Measurements from ENCODE around the gene EOLA1.
"Not testable (repeated sequence)": the region's sequence is repeated elsewhere in the genome, so short reads cannot be mapped to it uniquely, and the experiment has no call there.

EOLA1 gene

DNA sequence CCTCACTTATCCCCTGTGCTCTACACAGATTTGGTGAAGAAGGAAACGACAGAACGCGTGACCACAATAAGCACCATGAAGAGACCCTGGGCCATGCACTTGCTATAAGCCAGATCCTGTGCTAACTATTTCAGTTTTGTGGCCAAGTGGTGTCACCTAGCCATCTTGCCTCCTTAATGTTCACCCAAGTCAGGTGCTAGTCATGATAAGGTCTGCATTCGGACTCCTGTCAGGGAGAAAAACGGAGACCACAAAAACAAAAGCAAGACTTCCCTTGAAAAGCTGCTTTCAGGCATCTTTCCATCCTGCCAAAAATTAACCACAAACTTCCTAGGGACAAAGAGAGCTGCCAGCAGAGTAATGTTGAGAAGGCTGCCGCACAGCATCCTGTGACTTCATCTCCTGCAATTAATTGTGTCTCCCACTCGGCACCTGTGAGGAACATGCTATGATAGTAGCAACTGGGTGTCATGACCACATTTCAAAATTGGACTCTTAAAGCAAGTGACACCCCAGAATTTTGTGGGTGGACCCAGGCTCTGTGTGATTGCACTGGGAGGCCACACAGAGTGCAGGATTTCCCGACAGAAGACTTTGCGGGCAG is 26.9 kb upstream of the EOLA1 start:
- no peak for DNase-seq (ENCODE audit: low spot score)

DNA sequence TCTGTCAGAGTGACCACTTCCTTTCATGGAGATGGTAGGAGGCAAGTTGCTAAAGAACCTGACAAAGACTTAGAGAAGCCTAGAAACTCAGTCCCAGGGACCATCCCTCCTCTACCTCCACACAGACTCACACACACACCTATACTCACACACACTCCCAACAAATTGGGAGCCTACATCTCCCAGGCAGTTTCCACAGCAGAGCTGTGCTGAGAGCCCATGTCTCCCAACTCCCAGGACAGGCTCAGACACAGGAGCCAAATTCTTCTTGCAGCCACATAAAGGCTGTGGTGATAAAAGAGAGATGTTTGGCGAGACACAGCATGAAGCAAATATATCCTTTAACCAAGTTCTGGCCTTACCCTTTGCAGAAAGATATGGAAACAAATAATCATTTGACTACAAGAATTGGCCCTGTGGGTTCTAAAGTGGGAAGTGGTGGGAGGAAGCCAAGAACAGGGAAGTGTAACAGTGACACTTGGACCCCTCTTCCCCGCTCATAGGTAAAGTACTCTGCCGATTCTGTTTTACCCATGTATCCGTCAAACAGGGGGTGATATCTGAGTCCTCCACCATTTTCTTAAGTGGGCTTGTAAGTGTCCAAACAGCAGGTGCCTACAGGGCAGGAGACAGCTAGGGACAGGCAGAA is 24.7 kb upstream of the EOLA1 start:
- DNase-seq (ENCODE audit: low spot score) = no peak

DNA sequence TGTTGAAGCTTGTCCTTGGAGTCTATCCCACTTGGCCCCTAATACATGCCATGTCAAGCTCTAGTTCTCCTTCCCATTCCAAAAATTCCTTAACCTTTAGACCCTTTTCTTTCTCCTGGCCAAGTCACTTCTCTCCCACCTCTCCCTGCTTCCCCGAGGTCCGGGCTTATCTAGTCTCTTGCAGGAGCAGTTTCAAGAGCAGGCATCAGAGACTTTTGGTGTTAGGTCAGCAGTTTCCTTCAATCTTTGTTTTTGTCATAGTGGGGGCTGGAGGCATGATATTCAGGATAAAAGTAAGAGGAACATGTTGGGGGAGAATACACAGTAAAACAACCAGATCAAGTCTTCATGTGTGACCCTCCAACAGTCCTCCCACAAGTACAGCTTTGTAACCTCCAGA is 24.2 kb upstream of the EOLA1 start:
- DNase-seq (ENCODE audit: low spot score) = no peak

DNA sequence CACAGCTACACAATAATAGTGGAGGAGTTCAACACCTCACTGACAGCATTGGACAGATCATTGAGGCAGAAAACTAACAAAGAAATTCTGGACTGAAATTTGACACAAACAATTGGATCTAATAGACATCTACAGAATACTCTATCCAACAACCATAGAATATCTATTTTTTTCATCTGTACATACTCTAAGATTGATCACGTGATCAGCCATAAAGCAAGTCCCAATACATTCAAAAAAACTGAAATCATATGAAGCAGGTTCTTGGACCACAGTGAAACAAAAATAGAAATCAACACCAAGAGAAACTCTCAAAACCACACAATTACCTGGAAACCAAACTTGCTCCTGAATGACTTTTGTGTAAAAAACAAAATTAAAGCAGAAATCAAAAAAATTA is 23.5 kb upstream of the EOLA1 start:
- no peak for DNase-seq (ENCODE audit: low spot score)

DNA sequence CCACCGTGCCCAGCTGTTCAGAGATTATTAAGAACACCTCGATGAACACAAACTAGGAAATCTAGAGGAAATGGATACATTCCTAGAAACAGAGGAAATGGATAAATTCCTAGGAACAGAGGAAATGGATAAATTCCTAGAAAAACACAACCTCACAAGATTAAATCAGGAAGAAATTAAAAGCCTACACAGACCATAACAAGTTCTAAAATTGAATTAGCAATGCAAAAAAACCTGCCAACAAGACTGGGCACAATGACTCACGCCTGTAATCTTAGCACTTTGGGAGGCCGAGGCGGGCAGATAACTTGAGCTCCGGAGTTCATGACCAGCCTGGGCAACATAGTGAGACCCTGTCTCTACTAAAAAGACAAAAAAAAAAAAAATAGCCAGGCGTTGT is 22.6 kb upstream of the EOLA1 start:
- no peak for DNase-seq (ENCODE audit: low spot score)

DNA sequence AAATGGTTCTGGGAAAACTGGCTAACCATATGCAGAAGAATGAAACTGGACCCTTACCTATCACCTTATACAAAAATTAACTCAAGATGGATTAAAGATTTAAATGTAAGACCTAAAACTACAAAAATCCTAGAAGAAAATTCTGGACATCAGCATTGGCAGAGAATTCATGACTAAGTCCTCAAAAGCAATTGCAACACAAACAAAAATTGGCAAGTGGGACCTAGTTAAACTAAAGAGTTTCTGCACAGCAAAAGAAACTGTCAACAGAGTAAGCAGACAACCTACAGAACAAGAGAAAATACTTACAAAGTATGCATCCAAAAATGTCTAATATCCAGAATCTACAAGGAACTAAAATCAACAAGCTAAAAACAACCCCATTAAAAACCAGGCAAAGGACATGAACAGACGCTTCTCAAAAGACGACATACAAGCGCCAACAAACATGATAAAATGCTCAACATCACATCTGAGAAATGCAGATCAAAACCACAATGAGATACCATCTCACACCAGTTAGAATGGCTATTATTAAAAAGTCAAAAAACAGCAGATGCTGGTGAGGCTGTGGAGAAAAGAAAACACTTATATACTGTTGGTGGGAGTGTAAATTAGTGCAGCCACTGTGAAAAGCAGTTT is 20.1 kb upstream of the EOLA1 start:
- not testable (repeated sequence) for DNase-seq (ENCODE audit: low spot score)

DNA sequence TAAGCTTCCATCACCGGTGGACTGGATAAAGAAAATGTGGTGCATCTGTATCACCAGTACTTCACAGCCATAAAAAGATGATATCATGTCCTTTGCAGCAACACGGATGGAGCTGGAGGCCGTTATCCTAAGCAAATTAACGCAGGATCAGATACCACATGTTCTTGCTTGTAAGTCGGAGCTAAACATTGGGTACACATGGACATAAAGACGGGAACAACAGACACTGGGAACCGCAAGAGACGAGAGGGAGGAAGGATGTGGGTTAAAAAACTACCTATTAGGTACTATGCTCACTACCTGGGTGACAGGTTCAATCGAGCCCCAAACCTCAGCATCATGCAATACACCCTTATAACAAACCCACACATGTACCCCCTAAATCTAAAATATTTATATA is 19.4 kb upstream of the EOLA1 start:
- DNase-seq (ENCODE audit: low spot score) = no peak

DNA sequence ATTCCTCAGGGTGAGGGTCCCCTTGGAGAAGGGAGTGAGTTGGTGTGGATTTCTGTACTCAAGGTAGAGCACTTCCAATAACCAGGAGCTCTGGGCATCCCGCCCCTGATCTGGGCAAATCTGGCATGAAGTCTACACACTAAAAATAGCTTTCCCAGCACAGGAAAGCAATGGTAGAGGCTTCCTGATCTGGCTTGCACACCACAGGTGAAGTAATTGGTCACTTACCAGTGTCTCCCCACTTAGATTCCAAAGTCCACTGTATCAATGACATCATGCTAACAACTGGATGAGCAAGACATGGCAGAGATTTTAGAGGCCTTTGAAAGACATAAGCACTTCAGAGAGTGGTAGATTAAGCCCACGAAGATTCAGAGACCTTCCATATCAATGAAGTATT is 17.9 kb upstream of the EOLA1 start:
- DNase-seq (ENCODE audit: low spot score) = no peak

DNA sequence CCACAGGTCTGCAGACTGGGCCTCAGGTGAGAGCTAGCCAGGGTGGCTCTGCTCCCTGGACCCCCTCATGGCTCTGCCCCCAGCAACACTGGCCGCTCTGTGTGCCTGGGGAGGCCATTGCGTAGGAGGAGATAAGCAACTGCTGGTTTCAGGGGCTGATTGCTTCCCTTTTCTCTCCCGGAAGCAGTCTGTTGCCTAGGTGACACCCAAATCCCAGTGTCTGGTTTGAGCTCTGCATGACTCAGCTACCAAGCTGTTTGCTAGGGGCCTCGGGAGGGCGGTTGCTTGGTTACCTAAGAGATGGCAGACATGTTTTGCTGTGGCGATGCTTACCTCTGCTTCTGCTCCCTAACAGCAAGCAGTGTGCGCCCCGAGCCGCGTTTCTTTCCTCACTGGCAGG is 15.4 kb upstream of the EOLA1 start:
- peak; percentile 85 for DNase-seq (ENCODE audit: low spot score)

DNA sequence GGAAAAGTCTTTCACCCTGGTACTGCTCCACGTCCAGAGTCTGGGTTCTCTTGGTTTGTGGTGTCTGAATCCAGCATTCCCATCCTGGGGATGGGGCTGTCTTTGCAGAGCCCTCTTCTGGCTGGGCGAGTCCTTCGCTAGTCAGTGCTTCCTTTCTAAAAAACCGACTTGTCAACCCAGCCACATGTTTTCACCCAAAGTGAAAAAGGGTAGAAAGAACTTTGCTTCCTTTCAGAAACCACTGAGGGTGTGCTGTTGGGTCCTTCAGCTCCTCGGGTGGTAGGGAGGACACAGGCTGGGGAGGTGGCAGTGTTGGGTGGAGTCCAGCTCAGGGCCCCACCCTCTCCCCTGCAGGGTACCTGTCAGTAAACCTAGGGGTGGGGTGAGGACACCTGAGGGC is 14.9 kb upstream of the EOLA1 start:
- DNase-seq (ENCODE audit: low spot score) = peak; percentile 73

DNA sequence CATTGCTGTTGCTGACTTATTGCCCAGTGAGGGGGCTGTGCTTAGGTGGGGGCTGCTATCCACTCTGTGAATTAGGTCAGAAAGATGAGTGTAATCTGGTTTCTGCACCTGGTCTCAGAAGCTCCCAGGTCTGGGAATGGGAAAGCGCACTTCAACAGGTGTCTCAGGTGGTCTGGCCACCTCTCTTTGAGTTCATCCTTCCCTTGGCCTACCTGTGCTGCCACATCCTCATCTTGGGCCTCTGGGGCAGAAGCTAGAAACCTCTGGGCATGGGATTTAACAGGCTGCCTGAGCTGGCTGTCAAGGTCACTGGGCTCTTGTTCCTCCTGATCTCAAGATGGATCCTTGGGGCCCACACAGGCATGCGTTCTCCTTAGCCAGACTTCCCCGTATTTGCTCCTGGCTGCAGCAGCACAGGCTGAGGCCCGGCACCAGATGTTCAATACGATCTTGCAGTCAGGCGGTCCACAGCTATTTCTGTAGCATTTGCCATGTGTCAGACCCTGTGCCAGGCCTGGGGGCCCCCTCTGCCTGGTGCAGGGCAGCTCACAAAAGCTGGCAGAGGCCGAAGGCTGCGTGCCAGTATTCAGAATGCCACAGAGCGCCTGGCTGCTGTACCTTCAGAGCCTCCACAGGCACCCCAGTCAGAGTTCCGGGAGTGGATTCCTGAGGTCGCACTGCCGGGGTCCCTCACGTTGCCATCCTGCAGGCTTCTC is 14.3 kb upstream of the EOLA1 start:
- DNase-seq (ENCODE audit: low spot score) = not testable (repeated sequence)

DNA sequence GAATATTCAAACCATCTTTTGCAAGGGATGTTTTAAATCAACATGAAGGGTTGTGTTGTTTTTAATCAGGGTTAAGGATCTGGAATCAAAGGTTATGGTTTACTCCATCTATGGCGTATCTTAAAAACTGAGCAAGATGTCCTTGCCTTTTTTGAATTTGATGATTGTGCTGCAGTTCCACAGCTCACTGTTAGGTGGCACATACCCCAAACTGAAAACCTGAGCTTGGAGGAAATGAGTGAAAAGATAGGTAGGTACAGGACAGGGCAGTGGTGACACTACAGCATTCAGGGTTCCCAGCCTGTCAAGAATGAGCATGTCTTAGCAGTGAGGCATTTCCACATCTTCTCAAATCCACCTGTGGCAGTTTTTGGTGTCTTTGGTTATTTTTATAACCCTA is 13.1 kb upstream of the EOLA1 start:
- DNase-seq (ENCODE audit: low spot score) = peak; percentile 68

DNA sequence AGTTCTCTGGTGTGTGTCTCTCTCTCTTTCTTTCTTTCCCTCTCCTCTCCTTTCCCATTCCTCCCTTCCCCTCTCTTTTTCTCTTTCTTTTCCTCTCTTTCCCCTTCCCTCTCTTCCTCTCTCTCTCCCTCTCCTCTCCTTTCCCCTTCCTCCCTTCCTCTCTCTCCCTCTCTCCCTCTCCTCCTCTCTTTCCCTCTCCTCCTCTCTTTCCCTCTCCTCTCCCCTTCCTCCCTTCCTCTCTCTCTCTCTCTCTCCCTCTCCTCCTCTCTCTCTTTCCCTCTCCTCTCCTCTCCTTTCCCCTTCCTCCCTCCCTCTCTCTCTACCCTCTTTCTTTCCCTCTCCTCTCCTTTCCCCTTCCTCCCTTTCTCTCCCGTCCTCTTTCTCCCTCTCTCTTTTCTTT is 12.4 kb upstream of the EOLA1 start:
- DNase-seq (ENCODE audit: low spot score) = no peak

DNA sequence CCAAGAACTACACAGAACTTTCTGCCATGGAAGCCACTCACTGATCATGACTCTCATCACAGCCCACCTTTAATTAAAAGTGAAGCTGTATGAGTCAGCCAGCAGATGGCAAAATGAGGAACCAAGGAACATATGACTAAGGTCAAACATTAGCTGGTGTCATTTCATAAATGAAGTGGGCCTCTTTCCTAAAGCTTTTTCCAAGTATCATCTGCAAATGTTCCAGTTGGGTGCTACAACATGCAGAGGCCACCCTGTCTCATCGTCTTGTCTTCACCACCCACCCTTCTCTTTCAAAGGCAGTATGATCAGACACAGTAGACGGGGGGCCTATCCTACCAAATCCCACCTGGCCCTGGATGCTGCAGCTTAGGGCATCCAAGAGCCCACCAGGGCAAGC is 9.2 kb upstream of the EOLA1 start:
- DNase-seq (ENCODE audit: low spot score) = no peak

DNA sequence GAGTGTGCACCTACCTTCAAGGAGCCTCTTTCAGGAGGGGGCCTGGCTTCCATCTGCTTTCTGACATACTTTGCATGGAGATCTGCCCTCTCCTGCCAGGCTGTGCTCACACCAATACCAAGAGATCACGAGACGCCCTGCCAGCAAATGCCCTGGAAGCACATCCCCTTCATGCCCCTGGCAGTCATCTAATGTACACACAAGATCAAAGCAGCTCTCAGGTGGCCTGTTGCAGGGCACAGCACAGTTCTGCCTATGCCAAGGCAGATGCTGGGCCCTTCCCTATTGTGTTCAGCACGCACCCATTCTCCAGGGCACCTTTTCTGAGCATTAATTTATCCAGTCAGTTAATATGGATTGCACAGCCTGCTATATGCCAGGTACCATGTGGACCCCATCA is 7.9 kb upstream of the EOLA1 start:
- DNase-seq (ENCODE audit: low spot score) = not testable (repeated sequence)

DNA sequence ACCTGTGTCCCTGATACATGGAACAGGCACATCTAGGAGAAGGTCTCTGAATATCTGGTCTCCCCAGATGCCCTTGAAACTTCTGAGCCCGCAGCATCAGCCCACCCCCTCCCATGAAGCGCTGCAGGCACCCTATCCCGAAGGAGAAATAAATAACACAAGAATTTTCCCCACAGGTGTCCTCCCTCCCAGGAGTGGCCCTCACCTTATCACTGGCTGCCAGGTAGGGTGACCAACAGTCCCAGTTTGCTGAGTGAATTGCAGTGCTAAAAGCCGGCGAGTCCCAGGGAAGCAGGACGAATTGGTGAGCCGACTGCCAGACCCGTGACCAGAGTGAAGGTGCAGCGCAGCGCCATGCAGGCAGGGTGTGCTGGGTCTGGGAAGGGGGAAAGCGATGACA is 6.8 kb upstream of the EOLA1 start:
- not testable (repeated sequence) for DNase-seq (ENCODE audit: low spot score)

DNA sequence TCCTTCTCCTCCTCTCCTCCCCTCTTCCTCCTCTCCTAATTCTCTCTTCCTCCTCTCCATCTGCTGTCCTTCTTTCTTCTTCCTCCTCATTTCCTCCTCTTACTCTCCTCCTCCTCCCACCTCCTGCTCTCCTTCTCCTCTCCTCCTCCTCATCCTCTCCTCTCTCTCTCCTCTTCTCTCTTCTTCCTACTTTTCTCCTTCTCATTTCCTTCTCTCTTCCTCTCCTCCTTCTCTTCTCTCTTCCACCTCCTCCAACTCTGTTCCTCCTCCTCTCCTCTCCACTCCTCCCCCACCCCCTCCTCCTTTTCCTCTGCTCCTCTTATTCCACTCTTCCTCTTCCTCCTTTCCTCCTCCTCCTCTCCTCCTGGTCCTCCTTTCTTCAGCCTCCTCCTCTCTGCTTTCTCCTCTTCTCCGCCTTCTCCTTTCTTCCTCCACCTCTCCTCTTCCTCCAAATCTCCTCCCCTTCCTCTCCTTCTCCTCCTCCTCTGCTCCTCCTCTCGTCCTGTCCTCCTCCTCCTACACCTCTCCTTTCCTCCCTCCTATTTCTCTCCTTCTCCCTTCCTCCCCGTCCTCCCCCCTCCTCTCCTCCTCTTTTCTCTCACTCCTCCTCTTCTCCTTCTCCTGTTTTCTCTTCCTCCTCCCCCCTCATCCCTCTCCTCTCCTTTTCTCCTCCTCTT is 5.7 kb upstream of the EOLA1 start:
- not testable (repeated sequence) for DNase-seq (ENCODE audit: low spot score)

DNA sequence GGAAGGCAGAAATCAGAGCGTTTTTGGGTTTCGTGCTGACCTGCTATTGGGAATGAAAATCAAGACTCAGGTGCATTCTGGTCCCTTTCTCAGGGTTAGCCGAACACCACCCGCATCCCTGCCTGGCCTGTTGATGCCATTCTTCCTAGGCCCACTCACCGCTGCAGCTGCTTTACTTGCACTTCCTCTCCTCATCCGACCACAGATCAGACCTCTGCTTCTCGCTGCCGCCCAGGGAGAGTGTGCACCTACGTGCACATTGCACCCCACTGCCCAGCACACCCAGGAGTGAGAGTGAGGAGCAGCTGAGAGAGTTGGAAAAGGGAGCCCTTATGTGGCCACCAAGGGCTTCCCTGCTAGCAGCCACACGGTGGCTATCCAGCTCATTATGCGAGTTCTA is 3.3 kb upstream of the EOLA1 start:
- DNase-seq (ENCODE audit: low spot score) = not testable (repeated sequence)

DNA sequence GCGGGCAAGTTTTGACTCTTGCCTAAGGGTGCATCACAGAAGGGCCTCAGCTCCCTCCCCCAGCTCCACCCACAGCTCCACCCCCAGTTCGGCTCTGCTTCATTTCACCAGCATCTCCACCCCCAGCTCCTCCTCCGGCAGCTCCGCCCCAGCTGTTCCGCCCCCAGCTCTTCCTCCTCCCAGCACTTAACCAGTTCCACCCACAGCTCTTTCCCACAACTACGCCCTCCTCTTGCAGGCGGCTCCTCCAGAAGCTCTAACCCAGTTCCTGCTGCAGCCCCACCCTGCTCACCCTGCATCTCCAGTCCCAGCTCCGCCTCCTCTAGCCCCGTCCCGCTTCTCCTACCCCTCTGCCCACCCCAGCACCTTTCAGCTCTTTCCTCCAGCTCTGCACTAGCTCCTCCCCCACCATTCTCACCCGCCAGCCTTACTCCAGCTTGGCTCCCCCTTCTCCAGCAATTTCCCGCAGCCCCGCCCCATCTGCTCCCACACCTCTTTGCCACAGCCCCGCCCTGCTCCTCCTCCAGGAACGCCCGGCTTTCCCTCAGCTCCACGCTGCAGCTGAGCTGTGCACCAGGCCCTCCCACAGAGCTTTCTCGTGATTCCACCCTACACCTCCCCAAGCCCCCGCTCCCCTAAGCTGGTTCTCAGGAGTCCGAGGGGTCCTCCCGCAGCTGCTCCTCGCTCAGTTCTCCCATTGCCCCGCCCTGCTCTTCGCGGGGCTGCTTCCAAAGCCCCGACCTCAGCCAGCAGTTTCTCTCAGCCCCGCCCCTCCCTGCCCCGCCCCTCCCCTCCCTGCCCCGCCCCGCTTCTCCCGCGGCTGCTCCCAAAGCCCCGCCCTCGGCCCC is 1.3 kb upstream of the EOLA1 start:
- DNase-seq (ENCODE audit: low spot score) = peak; percentile 91

DNA sequence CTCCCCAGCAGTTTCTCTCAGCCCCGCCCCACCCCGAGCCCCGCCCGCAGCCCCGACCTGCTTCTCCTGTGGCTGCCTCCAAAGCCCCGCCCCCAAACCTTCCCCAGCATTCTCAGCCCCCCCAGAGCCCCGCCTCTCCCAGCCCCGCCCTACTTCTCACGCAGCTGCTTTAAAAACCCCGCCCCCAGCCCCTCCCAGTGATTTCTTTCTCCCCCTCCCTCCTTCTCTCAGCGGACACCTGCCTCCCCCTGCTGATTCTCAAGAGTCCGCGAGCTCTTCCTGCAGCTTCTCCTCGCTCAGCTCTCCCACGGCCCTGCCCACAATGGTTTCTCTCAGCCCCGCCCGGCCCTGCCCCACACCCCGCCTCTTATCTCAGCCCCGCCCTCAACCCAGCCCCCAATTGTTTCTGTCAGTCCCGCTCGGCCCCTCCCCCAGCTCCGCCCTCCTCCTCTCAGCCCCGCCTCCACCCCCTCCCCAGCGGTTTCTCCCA is 636 bp upstream of the EOLA1 start:
- DNase-seq (ENCODE audit: low spot score) = peak; percentile 88

DNA sequence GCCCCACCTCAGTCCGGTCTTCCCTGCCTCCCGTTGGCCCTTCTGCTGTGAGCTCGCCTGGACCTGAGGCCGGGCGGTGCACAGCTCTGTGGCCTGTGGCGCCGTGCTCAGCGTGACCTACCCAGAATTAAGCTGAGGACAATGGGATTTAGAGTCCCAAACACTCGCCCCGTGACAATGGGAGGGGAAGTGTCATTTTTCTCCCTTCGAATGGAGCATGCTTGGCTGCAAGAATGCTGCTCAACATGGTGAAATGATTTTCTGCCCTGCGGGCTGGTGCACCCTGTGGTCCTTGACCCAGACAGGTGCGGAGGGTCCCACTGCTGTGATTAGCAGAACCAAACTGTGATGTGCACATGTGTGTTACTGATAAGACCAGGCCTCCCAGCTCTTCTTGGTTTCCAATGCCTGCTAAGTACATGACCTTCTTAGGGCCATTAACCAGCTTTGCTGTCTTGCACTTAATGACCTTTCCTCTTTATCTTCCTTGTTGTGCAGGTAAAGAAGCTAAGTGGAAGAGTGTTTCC is 772 bp downstream of the EOLA1 start:
- no peak for DNase-seq (ENCODE audit: low spot score)

Data from CD4-positive, alpha-beta T cell treated with Interleukin-15 for 4 hours (primary cell).